ENCODE data around the gene NECAB3.
"Not testable (repeated sequence)": the region's sequence is repeated elsewhere in the genome, so short reads cannot be mapped to it uniquely, and the experiment has no call there.

The NECAB3 gene

GRCh38 chr20:33701629-33702450 lies 27.6 kb upstream of the NECAB3 start:
- H3K9me3 ChIP-seq: no peaks in the 10 kb centered on the region
- no peak overlapping the region for H3K4me3 ChIP-seq (ENCODE audit: low read depth in 1 of 2, low read length in 1 of 2)
- no peaks in the 10 kb centered on the region for H3K27me3 ChIP-seq
- no peaks in the 10 kb centered on the region for H3K4me1 ChIP-seq (ENCODE audit: control insufficient read depth in 1 of 2, insufficient read depth in 1 of 2, low read depth in 1 of 2, low read length in 1 of 2)
- H3K36me3 ChIP-seq: peaks cover 20% of the 10 kb centered on the region
- no peak for TF ChIP-seq CTCF (IDR thresholded peaks at IDR 0.05)
- H3K27ac ChIP-seq: no peak overlapping the region

- H3K36me3 ChIP-seq: peaks cover 11% of the 10 kb centered on the region
- not testable (repeated sequence) for H3K4me3 ChIP-seq (ENCODE audit: low read depth in 1 of 2, low read length in 1 of 2); H3K4me1 ChIP-seq (ENCODE audit: control insufficient read depth in 1 of 2, insufficient read depth in 1 of 2, low read depth in 1 of 2, low read length in 1 of 2); H3K27me3 ChIP-seq; H3K9me3 ChIP-seq; H3K27ac ChIP-seq
Observed at GRCh38 chr20:33700696-33701441, 26.6 kb upstream of the NECAB3 start.

GRCh38 chr20:33698966-33699365 lies 24.7 kb upstream of the NECAB3 start:
- H3K4me3 ChIP-seq (ENCODE audit: low read depth in 1 of 2, low read length in 1 of 2); H3K36me3 ChIP-seq; H3K27me3 ChIP-seq; H3K4me1 ChIP-seq (ENCODE audit: control insufficient read depth in 1 of 2, insufficient read depth in 1 of 2, low read depth in 1 of 2, low read length in 1 of 2); H3K27ac ChIP-seq; H3K9me3 ChIP-seq: not testable (repeated sequence)

GRCh38 chr20:33697129-33697528 lies 22.9 kb upstream of the NECAB3 start:
- no peaks in the 10 kb centered on the region for H3K4me1 ChIP-seq (ENCODE audit: control insufficient read depth in 1 of 2, insufficient read depth in 1 of 2, low read depth in 1 of 2, low read length in 1 of 2)
- no peaks in the 10 kb centered on the region for H3K36me3 ChIP-seq
- TF ChIP-seq CTCF (IDR thresholded peaks at IDR 0.05): no peak

GRCh38 chr20:33696448-33696847 lies 22.2 kb upstream of the NECAB3 start:
- Histone ChIP-seq H3K27ac (no peak overlapping the region), H3K9me3 (no peaks in the 10 kb centered on the region), H3K4me3 (ENCODE audit: low read depth in 1 of 2, low read length in 1 of 2) (no peak overlapping the region), H3K36me3 (no peaks in the 10 kb centered on the region), H3K4me1 (ENCODE audit: control insufficient read depth in 1 of 2, insufficient read depth in 1 of 2, low read depth in 1 of 2, low read length in 1 of 2) (no peaks in the 10 kb centered on the region), H3K27me3 (no peaks in the 10 kb centered on the region)
- no peak for TF ChIP-seq CTCF (IDR thresholded peaks at IDR 0.05)

More at GRCh38 chr20:33697129-33697528, 22.9 kb upstream of the NECAB3 start:
- Histone ChIP-seq H3K27ac (no peak overlapping the region), H3K9me3 (no peaks in the 10 kb centered on the region), H3K4me3 (ENCODE audit: low read depth in 1 of 2, low read length in 1 of 2) (no peak overlapping the region), H3K27me3 (no peaks in the 10 kb centered on the region)

GRCh38 chr20:33694639-33695012 lies 20.4 kb upstream of the NECAB3 start:
- H3K4me3 ChIP-seq (ENCODE audit: low read depth in 1 of 2, low read length in 1 of 2): no peak overlapping the region
- H3K27ac ChIP-seq: no peak overlapping the region
- H3K27me3 ChIP-seq: no peaks in the 10 kb centered on the region
- H3K4me1 ChIP-seq (ENCODE audit: control insufficient read depth in 1 of 2, insufficient read depth in 1 of 2, low read depth in 1 of 2, low read length in 1 of 2): no peaks in the 10 kb centered on the region
- no peak for TF ChIP-seq CTCF (IDR thresholded peaks at IDR 0.05)
- H3K36me3 ChIP-seq: no peaks in the 10 kb centered on the region
- H3K9me3 ChIP-seq: no peaks in the 10 kb centered on the region
